IMR-90 (cell line): ENCODE data around the gene PRKCA. TPM values are rescaled to one million over a fixed set of nuclear protein-coding genes. Genes with fewer than 3 reads are reported as not detected.

Experiments used
- ATAC-seq: fragments of 200-7000 bp; cut with Tn5 transposase; 2 replicates; pipeline ENCODE4 v1.9.1; 2020; ENCODE audit warnings: low read depth, mild to moderate bottlenecking, moderate library complexity
- BruUV-seq: library from RNA; stranded (reverse); fragments of 400-500 nt; replicated peaks from 2 replicates; lab custom pipeline; 2021; lab: Mats Ljungman, UMichigan
- CTCF ChIA-PET: fragments of 300-600 bp; formaldehyde crosslinking; extraction: SDS; loops from one replicate; lab custom pipeline; 2021; ENCODE audit warnings: antibody characterized with exemption; lab: Yijun Ruan, JAX
- POLR2A ChIA-PET: fragments of 300-600 bp; sonication (Branson Sonifier 250); formaldehyde crosslinking; loops from one replicate; lab custom pipeline; 2022; ENCODE audit warnings: antibody characterized with exemption; ENCODE audit not compliant: unreplicated experiment; lab: Charles Lee
- DNase-seq: peaks from one replicate; pipeline ENCODE4 v3.0.0; 2013
- H2AFZ ChIP-seq: replicated peaks from 2 replicates; pipeline ENCODE3; 2013; ENCODE audit warnings: low read length, mild to moderate bottlenecking; ENCODE audit not compliant: poor library complexity
- H2AK5ac ChIP-seq: 2 replicates; pipeline ENCODE4 v1.6.1; 2013; ENCODE audit warnings: low read depth, low read length, inconsistent platforms
- H2AK9ac ChIP-seq: replicated peaks from 2 replicates; pipeline ENCODE3; 2013; ENCODE audit warnings: mild to moderate bottlenecking, low read depth, low read length, moderate library complexity; ENCODE audit not compliant: poor library complexity
- H2BK120ac ChIP-seq: 2 replicates; pipeline ENCODE4 v1.6.1; 2013; ENCODE audit warnings: low read depth, low read length, inconsistent platforms
- H2BK15ac ChIP-seq: 3 replicates; pipeline ENCODE4 v1.6.1; 2013; ENCODE audit warnings: low read depth, low read length, inconsistent platforms
- H2BK20ac ChIP-seq: 2 replicates; pipeline ENCODE4 v1.6.1; 2013; ENCODE audit warnings: low read depth, mild to moderate bottlenecking, inconsistent platforms, low read length, moderate library complexity
- H2BK5ac ChIP-seq: 2 replicates; pipeline ENCODE4 v1.6.1; 2013; ENCODE audit warnings: mild to moderate bottlenecking, low read depth, low read length, inconsistent platforms; ENCODE audit not compliant: poor library complexity, severe bottlenecking
- H3K14ac ChIP-seq: replicated peaks from 2 replicates; pipeline ENCODE4 v1.6.1; 2013; ENCODE audit warnings: low read depth, low read length, inconsistent platforms
- H3K18ac ChIP-seq: 2 replicates; pipeline ENCODE4 v1.6.1; 2013; ENCODE audit warnings: low read depth, low read length, control low read depth
- H3K23ac ChIP-seq: 2 replicates; pipeline ENCODE4 v1.6.1; 2013; ENCODE audit warnings: low read depth, low read length, inconsistent platforms
- H3K27ac ChIP-seq: 2 replicates; pipeline ENCODE4 v1.5.1; 2013; ENCODE audit warnings: mild to moderate bottlenecking, control low read depth, low read length; ENCODE audit not compliant: insufficient read depth
- H3K27me3 ChIP-seq: 2 replicates; pipeline ENCODE4 v1.6.1; 2013; ENCODE audit warnings: low read length; ENCODE audit not compliant: control insufficient read depth, insufficient read depth
- H3K36me3 ChIP-seq: 2 replicates; pipeline ENCODE4 v1.6.1; 2013; ENCODE audit warnings: low read length, mixed read lengths; ENCODE audit not compliant: control insufficient read depth, insufficient read depth
- H3K4ac ChIP-seq: 2 replicates; pipeline ENCODE4 v1.6.1; 2013; ENCODE audit warnings: low read depth, low read length, inconsistent platforms
- H3K4me1 ChIP-seq: 2 replicates; pipeline ENCODE4 v1.6.1; 2013; ENCODE audit warnings: low read length, mixed read lengths; ENCODE audit not compliant: control insufficient read depth, insufficient read depth
- H3K4me2 ChIP-seq: 2 replicates; pipeline ENCODE4 v1.6.1; 2013; ENCODE audit warnings: low read depth, mild to moderate bottlenecking, control low read depth, low read length, moderate library complexity
- H3K4me3 ChIP-seq: 2 replicates; pipeline ENCODE4 v1.5.1; 2013; ENCODE audit warnings: low read depth, mild to moderate bottlenecking, control low read depth, low read length, moderate library complexity; ENCODE audit not compliant: insufficient read depth
- H3K56ac ChIP-seq: 2 replicates; pipeline ENCODE4 v1.6.1; 2013; ENCODE audit warnings: low read length, inconsistent platforms; ENCODE audit not compliant: insufficient read depth; ENCODE audit errors: extremely low read depth
- H3K79me1 ChIP-seq, 2 experiments: 2 replicates each; pipeline ENCODE4 v1.6.1; 2013; ENCODE audit warnings: low read length in 2 of 2, inconsistent platforms in 1 of 2, low read depth in 1 of 2
- H3K9ac ChIP-seq: 2 replicates; pipeline ENCODE4 v1.6.1; 2013; ENCODE audit warnings: low read depth, low read length, control low read depth
- H3K9me1 ChIP-seq: 2 replicates; pipeline ENCODE4 v1.6.1; 2013; ENCODE audit warnings: low read length, inconsistent platforms; ENCODE audit not compliant: insufficient read depth
- H3K9me3 ChIP-seq: 2 replicates; pipeline ENCODE4 v1.6.1; 2013; ENCODE audit warnings: low read length; ENCODE audit not compliant: control insufficient read depth, insufficient read depth
- H4K20me1 ChIP-seq: 2 replicates; pipeline ENCODE4 v1.6.1; 2013; ENCODE audit warnings: low read length, inconsistent platforms; ENCODE audit not compliant: insufficient read depth
- H4K5ac ChIP-seq: 2 replicates; pipeline ENCODE4 v1.6.1; 2013; ENCODE audit warnings: mild to moderate bottlenecking, low read depth, low read length, control low read depth
- H4K8ac ChIP-seq, 2 experiments: 2 replicates each; pipeline ENCODE4 v1.6.1; 2013; ENCODE audit warnings: low read depth in 2 of 2, low read length in 2 of 2, control low read depth in 1 of 2, inconsistent platforms in 1 of 2
- H4K91ac ChIP-seq: 2 replicates; pipeline ENCODE4 v1.6.1; 2013; ENCODE audit warnings: low read depth, low read length, inconsistent platforms; ENCODE audit not compliant: insufficient read depth
- BHLHE40 ChIP-seq: fragments of 150-350 bp; IDR thresholded peaks from 2 replicates; pipeline ENCODE4 v1.6.1; 2016; ENCODE audit warnings: mild to moderate bottlenecking, low read depth, low read length
- CEBPB ChIP-seq: IDR thresholded peaks from 2 replicates; pipeline ENCODE4 v1.6.1; 2012; ENCODE audit warnings: low read depth, low read length, improper control_type of control experiment
- CHD1 ChIP-seq: IDR thresholded peaks from 2 replicates; pipeline ENCODE4 v1.6.1; 2012; ENCODE audit warnings: low read depth, low read length, improper control_type of control experiment
- FOS ChIP-seq: fragments of 150-350 bp; IDR thresholded peaks from 2 replicates; pipeline ENCODE4 v1.6.1; 2016; ENCODE audit warnings: low read depth, low read length
- MAFK ChIP-seq: IDR thresholded peaks from 2 replicates; pipeline ENCODE4 v1.6.1; 2012; ENCODE audit warnings: low read depth, low read length, improper control_type of control experiment
- MAZ ChIP-seq: IDR thresholded peaks from 2 replicates; pipeline ENCODE4 v1.6.1; 2012; ENCODE audit warnings: low read depth, mild to moderate bottlenecking, low read length, improper control_type of control experiment, moderate library complexity, borderline replicate concordance
- MXI1 ChIP-seq: IDR thresholded peaks from 2 replicates; pipeline ENCODE4 v1.6.1; 2012; ENCODE audit warnings: low read depth, mild to moderate bottlenecking, low read length, moderate library complexity, borderline replicate concordance
- NFE2L2 ChIP-seq: fragments of 150-350 bp; IDR thresholded peaks from 2 replicates; pipeline ENCODE4 v1.6.1; 2016; ENCODE audit warnings: low read depth, mild to moderate bottlenecking, low read length
- POLR2A ChIP-seq: IDR thresholded peaks from 2 replicates; pipeline ENCODE4 v1.6.1; 2012; ENCODE audit warnings: mild to moderate bottlenecking, low read depth, low read length
- RAD21 ChIP-seq: IDR thresholded peaks from 2 replicates; pipeline ENCODE4 v1.6.1; 2012; ENCODE audit warnings: low read length, improper control_type of control experiment
- RCOR1 ChIP-seq: IDR thresholded peaks from 2 replicates; pipeline ENCODE4 v1.6.1; 2012; ENCODE audit warnings: mild to moderate bottlenecking, low read length, improper control_type of control experiment; ENCODE audit not compliant: insufficient replicate concordance
- RFX5 ChIP-seq: IDR thresholded peaks from 2 replicates; pipeline ENCODE4 v1.8.0; 2012; ENCODE audit warnings: low read depth, mild to moderate bottlenecking, low read length, moderate library complexity
- SMC3 ChIP-seq: fragments of 150-350 bp; IDR thresholded peaks from 2 replicates; pipeline ENCODE4 v1.6.1; 2016; ENCODE audit warnings: low read depth, mild to moderate bottlenecking, antibody characterized with exemption, low read length, moderate library complexity
- WGBS, 2 experiments: methylation state at CpG; one replicate each; pipeline versions ENCODE4 v1.1.5 to v1.1.7; 2013; ENCODE audit warnings: missing lambda C conversion rate in 2 of 2; ENCODE audit not compliant: insufficient read length in 1 of 2; ENCODE audit errors: extremely low coverage in 2 of 2; 5-methylcytosine and 5-hydroxymethylcytosine counted together
- dilution Hi-C: fragments of 300-500 bp; cut with HindIII; formaldehyde crosslinking; loops from one replicate; pipeline ENCODE4 v1.14.3; 2018; ENCODE audit warnings: low sequenced_read_pairs; ENCODE audit not compliant: unreplicated experiment
- in situ Hi-C: fragments of 300-500 bp; cut with MboI; formaldehyde crosslinking; loops from 3 replicates; pipeline ENCODE4 v1.14.3; 2019; ENCODE audit warnings: low sequenced_read_pairs, inconsistent platforms, mixed read lengths
- intact Hi-C: fragments of 100-400 bp; cut with micrococcal nuclease; formaldehyde crosslinking; loops from 2 replicates; pipeline ENCODE4 v1.10.0; 2022
- polyA plus RNA-seq, 3 experiments: library from polyadenylated mRNA; depleted of rRNA; stranded (reverse); fragments of >200 nt; gene quantifications; 2 replicates each; pipeline ENCODE4 v1.2.3, GENCODE V29; 2012; ENCODE audit warnings: low replicate concordance in 1 of 3
- total RNA-seq: library from RNA; depleted of rRNA; stranded (reverse); fragments of >200 nt; gene quantifications from 2 replicates; pipeline ENCODE4 v1.2.3, GENCODE V29; 2012
- TF ChIP-seq, protein P1 (sequence below): conservative IDR thresholded peaks from 2 replicates; pipeline ENCODE4 v1.5.1; 2012; ENCODE audit warnings: mild to moderate bottlenecking, low read depth, low read length, improper control_type of control experiment
- TF ChIP-seq, protein P2 (sequence below): fragments of 150-350 bp; IDR thresholded peaks from 2 replicates; pipeline ENCODE4 v1.6.1; 2016; ENCODE audit warnings: low read depth, mild to moderate bottlenecking, low read length, moderate library complexity, borderline replicate concordance

Gene PRKCA
- total and polyA plus RNA-seq, 2 of the 4 experiments (the other 2 are of a cell fraction), result 31.0 to 46.0 TPM

DNA sequence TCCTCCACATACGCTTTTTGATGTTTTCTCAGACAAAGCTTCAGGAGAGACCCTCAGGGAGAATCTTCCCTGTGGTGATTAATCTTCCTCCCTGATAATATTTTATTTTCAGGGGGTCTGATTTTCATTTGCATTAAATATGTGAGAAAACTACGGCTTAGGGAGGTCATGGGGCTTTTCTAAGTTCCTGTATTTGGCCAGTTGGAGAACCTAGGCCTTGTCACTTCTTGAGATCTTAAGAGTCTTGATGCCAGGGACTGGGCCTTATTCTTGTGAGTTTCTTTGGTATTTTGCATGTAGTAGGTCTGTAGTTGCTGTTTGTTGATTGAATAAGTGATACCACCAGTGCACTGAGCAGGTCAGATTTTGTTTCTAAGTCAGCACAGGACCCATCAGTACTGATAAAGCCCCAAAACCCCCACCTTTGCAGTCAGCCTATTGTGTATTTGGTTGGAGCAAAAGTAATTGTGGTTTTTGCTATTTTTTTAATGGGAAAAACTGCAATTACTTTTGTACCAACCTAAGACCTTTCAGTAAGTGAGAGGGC lies 130.1 kb downstream of the PRKCA start:
- H3K23ac ChIP-seq, result peak overlapping the region; percentile 95
- H3K4me2 ChIP-seq, result peak overlapping the region; percentile 79
- no peaks in the 10 kb centered on the region for H3K36me3 ChIP-seq
- intact Hi-C loops (loop anchor here (5.0 kb wide), 1 partner anchor 130 kb away; the partner anchor contains the start of gene PRKCA), dilution Hi-C loops (no loop called here), in situ Hi-C loops (no loop called here)
- H2BK15ac ChIP-seq, result peak overlapping the region; percentile 82; the same call in 2 of the 3 replicates
- H3K27ac ChIP-seq, result peak overlapping the region; percentile 72; the same call in 1 of the 2 replicates
- ATAC-seq (no peak), DNase-seq (no peak)
- H3K56ac ChIP-seq, result peak overlapping the region; percentile 55; the same call in 1 of the 2 replicates
- peaks cover 15% of the 10 kb centered on the region for H3K9me1 ChIP-seq
- H3K4me1 ChIP-seq, result peaks cover 19% of the 10 kb centered on the region
- peak overlapping the region; percentile 77 for H2BK20ac ChIP-seq
- no peak overlapping the region for H2AK9ac ChIP-seq
- H4K5ac ChIP-seq, result peak overlapping the region; percentile 69
- no CpG with 5 or more reads among the region's 2 CpGs for WGBS, 2 experiments
- H3K9me3 ChIP-seq, result no peaks in the 10 kb centered on the region
- H4K20me1 ChIP-seq, result peaks cover 30% of the 10 kb centered on the region
- peak overlapping the region; percentile 73 for H2BK5ac ChIP-seq
- H3K4ac ChIP-seq, result peak overlapping the region; percentile 82
- H4K91ac ChIP-seq, result peak overlapping the region; percentile 62; the same call in 1 of the 2 replicates
- H2AFZ ChIP-seq, result no peak overlapping the region
- H2AK5ac ChIP-seq, result peak overlapping the region; percentile 62; the same call in 1 of the 2 replicates
- H3K9ac ChIP-seq, result no peak overlapping the region
- no TSS peak for BruUV-seq
- ChIA-PET CTCF (interaction anchor here (0.6 to 0.8 kb wide), 2 partner anchors 17 to 33 kb away, joined by 3 read pairs; no protein-coding TSS in a partner anchor), POLR2A (interaction anchor here (0.7 kb wide), 1 partner anchor 37 kb away, joined by 3 read pairs; no protein-coding TSS in a partner anchor)
- H2BK120ac ChIP-seq, result peak overlapping the region; percentile 89
- no peaks in the 10 kb centered on the region for H3K27me3 ChIP-seq
- H3K4me3 ChIP-seq, result no peak overlapping the region
- H3K79me1 ChIP-seq, result peaks cover 61 to 96% of the 10 kb centered on the region in 2 experiments
- peak overlapping the region in 1 of 2 experiments; percentile 81; a peak in 2 of 4 replicates for H4K8ac ChIP-seq
- H3K14ac ChIP-seq, result peak overlapping the region; percentile 82
- peak overlapping the region; percentile 86; the same call in 1 of the 2 replicates for H3K18ac ChIP-seq
- TF ChIP-seq SMC3, result no peak
- no peak for TF ChIP-seq RCOR1
- no peak for TF ChIP-seq POLR2A
- TF ChIP-seq CHD1, result no peak
- TF ChIP-seq BHLHE40, result no peak
- no peak for TF ChIP-seq CEBPB
- no peak for TF ChIP-seq FOS
- TF ChIP-seq RFX5, result no peak
- TF ChIP-seq MAZ, result no peak
- no peak for TF ChIP-seq RAD21
- TF ChIP-seq, protein P1, sequence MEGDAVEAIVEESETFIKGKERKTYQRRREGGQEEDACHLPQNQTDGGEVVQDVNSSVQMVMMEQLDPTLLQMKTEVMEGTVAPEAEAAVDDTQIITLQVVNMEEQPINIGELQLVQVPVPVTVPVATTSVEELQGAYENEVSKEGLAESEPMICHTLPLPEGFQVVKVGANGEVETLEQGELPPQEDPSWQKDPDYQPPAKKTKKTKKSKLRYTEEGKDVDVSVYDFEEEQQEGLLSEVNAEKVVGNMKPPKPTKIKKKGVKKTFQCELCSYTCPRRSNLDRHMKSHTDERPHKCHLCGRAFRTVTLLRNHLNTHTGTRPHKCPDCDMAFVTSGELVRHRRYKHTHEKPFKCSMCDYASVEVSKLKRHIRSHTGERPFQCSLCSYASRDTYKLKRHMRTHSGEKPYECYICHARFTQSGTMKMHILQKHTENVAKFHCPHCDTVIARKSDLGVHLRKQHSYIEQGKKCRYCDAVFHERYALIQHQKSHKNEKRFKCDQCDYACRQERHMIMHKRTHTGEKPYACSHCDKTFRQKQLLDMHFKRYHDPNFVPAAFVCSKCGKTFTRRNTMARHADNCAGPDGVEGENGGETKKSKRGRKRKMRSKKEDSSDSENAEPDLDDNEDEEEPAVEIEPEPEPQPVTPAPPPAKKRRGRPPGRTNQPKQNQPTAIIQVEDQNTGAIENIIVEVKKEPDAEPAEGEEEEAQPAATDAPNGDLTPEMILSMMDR, result no peak
- no peak for TF ChIP-seq NFE2L2
- no peak for TF ChIP-seq MAFK
- no peak for TF ChIP-seq MXI1
- TF ChIP-seq, protein P2, sequence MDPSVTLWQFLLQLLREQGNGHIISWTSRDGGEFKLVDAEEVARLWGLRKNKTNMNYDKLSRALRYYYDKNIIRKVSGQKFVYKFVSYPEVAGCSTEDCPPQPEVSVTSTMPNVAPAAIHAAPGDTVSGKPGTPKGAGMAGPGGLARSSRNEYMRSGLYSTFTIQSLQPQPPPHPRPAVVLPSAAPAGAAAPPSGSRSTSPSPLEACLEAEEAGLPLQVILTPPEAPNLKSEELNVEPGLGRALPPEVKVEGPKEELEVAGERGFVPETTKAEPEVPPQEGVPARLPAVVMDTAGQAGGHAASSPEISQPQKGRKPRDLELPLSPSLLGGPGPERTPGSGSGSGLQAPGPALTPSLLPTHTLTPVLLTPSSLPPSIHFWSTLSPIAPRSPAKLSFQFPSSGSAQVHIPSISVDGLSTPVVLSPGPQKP, result no peak
